Fibroblast of lung (primary cell): Measurements from ENCODE around the gene OR4D11.

Experiments
- EZH2 ChIP-seq: IDR thresholded peaks from 2 replicates; pipeline ENCODE4 v1.5.1; 2012; ENCODE audit warnings: low read length, control low read depth, mild to moderate bottlenecking; ENCODE audit errors: missing control alignments
- TF ChIP-seq, protein P1 (sequence below), 2 donors: IDR thresholded peaks in 1 of 2; conservative IDR thresholded peaks in 1 of 2; 1 replicate in 1 of 2; 2 replicates in 1 of 2; pipeline ENCODE4 v1.5.1; 2011 to 2012; ENCODE audit warnings: low read length in 2 of 2, control low read depth in 1 of 2, inconsistent platforms in 1 of 2, low read depth in 1 of 2, mild to moderate bottlenecking in 1 of 2

DNA sequence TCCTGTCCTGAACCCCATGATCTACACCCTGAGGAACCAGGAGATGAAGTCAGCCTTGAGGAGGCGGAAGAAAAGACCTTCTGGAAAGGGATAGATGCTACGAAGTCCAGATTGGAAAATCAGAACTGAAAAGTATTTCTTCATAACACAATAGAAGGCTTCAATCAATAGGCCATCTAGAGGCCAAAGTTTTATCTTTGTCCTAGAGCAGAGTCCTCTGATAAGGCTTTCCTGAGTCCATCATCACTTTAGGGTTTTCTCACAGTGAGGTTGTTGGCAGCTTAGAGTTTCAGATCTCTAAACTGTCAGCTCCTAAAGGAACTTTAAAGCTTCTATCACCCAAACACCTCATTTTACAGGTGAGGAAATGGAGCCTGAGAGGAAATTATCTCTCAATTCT lies 29.2 kb downstream of the OR4D11 start:
- TF ChIP-seq, protein P1, sequence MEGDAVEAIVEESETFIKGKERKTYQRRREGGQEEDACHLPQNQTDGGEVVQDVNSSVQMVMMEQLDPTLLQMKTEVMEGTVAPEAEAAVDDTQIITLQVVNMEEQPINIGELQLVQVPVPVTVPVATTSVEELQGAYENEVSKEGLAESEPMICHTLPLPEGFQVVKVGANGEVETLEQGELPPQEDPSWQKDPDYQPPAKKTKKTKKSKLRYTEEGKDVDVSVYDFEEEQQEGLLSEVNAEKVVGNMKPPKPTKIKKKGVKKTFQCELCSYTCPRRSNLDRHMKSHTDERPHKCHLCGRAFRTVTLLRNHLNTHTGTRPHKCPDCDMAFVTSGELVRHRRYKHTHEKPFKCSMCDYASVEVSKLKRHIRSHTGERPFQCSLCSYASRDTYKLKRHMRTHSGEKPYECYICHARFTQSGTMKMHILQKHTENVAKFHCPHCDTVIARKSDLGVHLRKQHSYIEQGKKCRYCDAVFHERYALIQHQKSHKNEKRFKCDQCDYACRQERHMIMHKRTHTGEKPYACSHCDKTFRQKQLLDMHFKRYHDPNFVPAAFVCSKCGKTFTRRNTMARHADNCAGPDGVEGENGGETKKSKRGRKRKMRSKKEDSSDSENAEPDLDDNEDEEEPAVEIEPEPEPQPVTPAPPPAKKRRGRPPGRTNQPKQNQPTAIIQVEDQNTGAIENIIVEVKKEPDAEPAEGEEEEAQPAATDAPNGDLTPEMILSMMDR (conservative IDR thresholded peaks at IDR 0.05 in 1 of 2, IDR thresholded peaks at IDR 0.05 in 1 of 2; ENCODE audit: low read depth in 1 of 2, low read length in 2 of 2), result no peak
- no peak for TF ChIP-seq EZH2
